GM15510 (cell line): ENCODE results near the gene SYK.

Experiments
- POLR2A ChIP-seq: IDR thresholded peaks from 3 replicates; pipeline ENCODE4 v1.6.1; 2011; ENCODE audit warnings: borderline replicate concordance; ENCODE audit not compliant: insufficient read length; ENCODE audit errors: extremely low read depth

SYK gene

DNA sequence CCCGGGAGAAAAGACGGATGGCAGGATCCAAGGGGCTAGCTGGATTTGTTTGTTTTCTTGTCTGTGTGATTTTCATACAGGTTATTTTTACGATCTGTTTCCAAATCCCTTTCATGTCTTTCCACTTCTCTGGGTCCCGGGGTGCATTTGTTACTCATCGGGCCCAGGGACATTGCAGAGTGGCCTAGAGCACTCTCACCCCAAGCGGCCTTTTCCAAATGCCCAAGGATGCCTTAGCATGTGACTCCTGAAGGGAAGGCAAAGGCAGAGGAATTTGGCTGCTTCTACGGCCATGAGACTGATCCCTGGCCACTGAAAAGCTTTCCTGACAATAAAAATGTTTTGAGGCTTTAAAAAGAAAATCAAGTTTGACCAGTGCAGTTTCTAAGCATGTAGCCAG is 94.2 kb downstream of the SYK start:
- TF ChIP-seq POLR2A = no peak

DNA sequence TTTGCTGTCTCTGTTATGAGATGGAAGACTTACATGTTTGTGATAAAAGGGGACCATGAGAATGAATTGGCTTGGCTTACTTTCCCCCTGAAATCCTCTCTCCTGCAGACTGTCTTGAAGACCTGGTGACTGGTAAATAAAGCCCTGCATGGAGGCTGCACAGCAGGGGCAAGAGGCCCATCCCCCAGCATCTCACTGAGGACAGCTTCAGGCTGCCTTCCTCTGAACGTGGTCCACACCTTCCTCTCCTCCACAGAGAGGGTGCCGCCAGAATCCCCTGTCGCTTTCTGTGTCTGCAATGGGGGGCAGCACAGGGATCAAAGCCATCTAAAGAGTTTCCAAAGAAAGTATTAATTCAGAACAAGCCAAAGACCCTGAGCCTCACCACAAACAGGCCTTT is 94.6 kb downstream of the SYK start:
- no peak for TF ChIP-seq POLR2A

DNA sequence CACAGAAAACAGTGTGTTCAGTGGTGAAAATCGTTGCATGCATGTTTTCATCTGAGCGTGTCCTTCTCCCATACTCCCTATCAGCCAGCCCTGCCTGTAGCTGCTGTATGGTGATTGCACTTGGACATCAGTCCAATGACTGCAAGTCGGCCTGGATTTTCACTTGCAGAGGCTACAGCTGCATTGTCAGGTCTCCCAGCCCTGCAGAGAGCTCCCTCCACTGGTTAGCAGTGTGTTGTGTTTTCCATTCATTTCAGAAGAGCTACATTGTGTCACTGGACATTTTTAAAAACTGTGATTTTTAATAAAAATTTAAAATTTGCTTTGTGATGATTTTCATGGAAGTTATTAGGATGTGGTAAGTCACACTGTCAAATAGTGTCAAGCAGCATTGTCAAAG is 96.6 kb downstream of the SYK start:
- TF ChIP-seq POLR2A = no peak

DNA sequence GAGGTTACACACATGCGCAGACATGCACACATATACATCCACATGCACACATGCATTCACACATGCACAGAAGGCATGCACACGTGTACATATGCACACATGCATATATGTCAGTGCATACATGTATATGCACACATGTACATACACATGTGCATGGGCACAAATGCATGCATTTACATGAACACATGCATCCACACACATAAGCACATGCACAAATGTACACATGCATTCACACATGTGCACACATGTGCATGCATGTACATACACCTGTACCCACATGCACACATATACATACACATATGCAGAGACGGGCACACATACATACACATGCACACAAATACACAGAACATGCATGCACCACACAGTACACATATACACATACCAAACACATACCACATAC is 97.7 kb downstream of the SYK start:
- no peak for TF ChIP-seq POLR2A

DNA sequence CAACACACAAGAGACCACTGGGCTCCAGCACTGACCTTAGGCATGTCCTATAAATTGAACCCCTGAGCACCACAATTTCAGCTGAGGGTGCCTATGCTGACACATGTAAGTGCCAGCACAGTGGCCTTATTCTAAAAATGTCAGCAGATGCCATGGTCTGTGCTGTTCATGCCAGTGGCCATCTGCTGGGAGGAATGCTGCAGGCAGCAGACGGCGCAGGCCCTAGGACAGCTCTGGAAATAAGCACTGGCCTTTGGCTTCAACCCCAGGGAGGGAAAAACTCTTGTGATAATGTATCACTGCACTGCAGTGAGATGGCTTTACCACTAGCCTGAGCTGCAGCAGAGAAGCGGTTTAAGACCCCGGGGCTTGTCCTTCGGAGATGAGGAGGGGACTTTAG is 98.5 kb downstream of the SYK start:
- no peak for TF ChIP-seq POLR2A

DNA sequence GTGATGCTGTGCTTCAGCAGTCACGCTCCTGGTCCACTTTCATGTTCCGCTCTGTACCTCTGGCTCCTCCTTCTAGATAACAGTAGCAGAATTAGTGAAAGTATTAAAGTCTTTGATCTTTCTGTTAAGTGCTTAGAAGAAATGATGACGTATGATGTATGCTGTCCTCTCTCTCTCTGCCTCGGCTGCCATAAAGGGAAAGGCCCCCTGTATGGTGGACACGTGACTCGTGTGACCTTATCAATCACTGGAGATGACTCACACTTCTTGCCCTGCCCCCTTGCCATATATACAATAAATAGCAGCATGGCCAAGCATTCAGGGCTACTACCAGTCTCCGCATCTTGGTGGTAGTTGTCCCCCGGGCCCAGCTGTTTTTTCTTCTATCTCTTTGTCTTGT is 100.3 kb downstream of the SYK start:
- no peak for TF ChIP-seq POLR2A

DNA sequence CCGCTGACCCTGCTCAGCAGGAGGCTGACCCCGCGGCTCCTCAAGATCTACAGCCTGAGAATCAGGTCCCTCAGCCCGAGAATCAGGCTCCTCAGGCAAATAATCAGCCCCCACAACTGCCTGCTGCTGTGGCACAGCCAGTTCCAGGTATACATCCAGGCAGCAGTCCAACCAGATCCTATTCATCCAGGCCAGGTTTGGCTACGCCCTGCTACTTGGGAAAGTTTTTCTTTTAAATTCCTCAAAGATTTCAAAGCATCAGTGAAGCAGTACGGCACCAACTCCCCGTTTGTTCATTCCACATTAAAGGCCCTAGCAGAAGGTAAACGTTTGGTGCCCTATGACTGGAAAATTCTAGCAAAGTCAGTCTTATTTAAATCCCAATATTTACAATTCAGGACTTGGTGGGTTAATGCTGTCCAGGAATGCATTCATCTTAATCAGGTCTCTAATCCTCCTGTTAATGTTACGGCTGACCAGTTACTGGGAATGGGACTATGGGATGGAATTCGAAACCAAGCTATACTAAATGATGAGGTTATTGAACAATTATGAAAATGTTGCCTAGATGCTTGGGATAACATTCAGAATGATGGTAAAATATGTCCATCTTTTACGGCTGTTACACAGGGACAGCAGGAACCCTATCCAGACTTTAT is 102.3 kb downstream of the SYK start:
- TF ChIP-seq POLR2A = no peak

DNA sequence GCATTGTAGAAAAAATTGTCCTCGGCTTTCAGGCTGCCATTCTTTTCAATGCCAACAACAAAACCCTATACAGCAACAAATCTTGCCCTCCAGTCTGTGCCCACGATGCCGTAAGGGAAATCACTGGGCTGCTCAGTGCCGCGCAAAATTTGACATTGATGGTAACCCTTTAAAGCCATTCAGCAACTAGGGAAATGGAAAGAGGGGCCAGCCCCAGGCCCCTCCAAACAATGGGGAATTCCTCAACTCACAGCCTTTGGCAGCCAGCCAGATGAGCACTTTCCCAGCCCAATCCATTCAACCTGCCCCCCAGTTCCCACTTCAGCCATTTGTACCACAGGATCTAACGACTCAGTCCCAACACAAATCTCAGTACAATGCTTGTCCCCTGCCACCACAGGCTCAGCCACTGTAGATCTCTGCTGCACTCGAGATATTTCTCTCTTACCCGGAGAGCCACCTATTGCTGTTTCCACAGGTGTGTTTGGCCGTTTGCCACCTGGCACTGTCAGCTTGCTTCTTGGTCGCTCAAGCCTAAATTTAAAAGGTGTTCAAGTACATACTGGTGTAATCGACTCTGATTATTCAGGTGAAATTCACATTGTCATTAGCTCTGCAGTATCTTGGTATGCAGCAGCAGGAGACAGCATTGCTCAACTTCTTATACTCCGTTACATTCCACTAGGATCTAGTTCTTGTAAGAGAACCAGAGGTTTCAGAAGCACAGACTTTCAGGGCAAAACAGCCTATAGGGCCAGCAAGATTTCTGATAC is 103.3 kb downstream of the SYK start:
- no peak for TF ChIP-seq POLR2A

DNA sequence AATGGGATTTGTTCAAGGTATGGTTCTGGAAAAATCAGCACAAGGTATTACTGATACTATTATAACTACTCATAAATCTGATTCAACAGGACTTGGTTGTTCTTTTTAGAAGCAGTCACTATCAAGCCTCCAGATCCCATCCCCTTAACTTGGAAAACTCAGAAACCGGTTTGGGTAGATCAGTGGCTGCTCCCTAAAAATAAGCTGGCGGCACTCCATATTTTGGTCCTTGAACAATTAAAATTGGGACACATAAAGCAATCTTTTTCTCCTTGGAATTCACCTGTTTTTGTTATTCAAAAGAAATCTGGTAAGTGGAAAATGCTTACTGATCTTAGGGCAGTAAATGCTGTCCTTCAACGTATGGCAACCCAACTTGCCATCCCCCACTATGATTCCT is 104.2 kb downstream of the SYK start:
- TF ChIP-seq POLR2A = no peak

DNA sequence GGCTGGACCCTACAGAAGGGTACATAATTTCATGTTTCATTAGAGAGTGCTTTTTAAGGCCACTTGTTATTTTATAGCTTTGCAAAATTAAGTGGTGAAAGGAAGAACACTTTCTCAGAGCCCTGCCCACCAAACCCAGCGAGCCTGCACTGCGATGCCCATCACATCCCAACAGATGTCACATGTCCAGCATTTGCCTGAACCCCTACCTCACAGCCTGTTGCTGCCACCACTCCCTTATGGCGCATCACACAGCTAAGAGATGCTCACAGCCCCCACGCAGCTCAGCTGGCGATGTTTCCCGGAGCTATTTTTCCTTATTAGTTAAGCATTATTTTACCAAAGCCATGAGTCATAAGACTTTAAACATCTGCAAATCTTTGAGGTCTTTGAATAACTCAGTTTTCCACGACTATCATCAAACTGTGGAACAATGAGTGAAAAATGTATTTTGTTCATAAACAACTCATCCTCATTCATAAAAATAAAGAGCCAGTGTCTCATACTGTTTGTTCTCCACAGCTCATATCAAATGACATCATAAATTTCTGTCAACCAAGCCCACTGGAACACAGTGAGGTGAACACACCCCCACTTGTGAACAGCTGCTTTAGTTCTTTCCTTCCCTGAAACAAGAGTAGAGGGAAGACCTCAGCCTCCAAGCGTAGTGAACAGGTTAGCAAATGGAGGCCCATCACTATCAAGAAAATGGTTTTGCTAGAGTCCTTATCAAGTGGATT is 104.9 kb downstream of the SYK start:
- no peak for TF ChIP-seq POLR2A

DNA sequence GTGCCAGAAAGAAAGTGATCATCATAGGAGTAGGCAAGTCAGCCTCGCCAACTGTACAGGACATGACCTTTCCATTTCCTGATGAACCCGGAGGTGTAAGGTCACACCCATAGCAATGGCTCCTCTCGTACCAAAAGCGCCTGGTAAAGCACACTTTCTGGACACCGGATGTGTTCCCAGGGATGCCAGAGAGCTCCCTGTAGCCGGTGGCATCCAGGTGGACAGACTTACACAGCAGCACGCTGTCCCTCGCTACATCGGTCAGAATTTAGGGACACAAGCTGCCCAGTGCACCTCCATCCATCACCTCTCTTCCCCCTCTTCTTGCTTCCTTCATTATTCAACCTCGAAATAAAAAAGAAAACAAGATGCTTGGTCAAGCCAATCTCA is 105.4 kb downstream of the SYK start:
- no peak for TF ChIP-seq POLR2A

DNA sequence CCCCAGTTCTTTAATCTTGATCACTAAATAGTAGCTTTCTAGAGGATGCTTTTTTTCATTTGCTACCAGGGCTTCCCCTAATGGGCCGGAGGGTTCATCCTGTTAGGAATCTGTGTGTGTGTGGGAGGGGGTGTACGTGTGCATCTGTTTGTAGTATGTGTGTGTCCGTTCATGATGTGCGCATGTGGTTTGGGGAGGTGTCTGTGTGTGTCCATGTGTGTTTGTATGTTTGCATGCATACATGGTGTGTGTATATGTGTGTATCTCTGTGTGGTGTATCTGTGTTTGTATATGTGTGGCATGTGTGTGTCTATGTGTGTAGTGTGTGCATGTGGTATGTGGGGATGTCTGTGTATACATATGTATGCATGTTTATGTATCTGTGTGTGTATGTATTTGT is 106.2 kb downstream of the SYK start:
- no peak for TF ChIP-seq POLR2A

DNA sequence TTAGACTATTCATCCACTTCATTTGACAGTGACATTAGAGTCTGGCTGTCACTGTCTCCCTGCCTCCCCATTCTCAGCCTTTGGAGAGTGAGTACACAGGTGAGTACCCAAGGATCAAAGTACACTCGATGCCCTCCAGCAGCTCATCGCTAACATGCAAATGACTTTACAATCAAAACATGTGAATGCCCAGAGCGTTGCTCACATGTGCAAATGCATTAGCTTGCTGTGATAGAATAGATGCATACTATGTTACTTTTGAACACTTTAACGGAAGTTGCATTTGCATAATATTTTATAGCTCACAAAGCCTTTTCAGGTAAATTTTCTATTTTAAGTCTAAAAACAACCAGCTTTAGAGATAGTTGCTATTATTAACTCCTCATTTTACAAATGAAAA is 107.6 kb downstream of the SYK start:
- no peak for TF ChIP-seq POLR2A

DNA sequence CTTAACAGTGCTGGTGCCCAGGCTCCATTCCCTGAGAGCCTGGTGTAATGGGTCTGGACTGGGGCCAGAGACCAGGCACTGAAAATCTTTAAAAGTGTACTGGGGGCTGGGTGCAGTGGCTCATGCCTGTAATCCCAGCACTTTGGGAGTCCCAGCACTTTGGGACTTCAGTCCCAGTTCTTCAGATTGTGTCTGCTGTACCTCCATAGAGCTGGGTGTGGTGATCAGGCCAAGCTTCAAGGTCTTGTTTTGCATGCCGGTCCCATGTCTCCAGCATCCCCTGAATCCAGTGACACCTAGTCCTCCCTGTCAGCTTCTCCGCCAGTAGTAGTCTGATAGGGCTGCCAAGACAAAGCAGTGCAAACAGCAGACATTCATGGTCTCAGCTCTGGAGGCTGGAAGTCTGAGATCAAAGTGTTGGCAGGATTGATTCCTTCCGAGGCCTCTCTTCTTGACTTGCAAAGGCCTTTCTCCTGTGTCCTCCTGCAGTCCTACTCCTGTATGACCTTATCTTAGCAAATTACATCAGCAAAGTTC is 108.2 kb downstream of the SYK start:
- TF ChIP-seq POLR2A = no peak

DNA sequence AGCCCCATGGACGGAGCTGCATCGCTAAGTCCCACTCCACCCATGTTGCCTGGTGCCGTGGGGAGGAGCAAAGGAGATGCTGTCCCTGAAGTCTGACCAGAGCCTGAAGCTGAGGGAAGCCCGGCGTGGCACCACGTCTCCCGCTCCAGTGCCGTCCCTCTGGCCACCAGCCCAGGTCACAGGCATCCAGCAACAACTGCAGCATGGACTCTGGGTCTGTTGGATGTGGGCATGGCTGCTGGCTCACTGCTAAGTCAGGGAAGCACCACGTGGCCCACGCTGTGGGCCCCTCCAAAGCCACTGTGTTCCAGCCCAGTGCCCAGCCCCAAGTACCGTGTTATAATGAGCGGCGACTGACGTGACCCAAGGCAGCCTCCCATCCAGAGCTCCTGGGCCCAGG is 112.6 kb downstream of the SYK start:
- TF ChIP-seq POLR2A = no peak
